ENCODE data around the gene C17orf113. TPM values are rescaled to one million over a fixed set of nuclear protein-coding genes. Genes with fewer than 3 reads are reported as not detected.

C17orf113 gene
- total and polyA plus RNA-seq, 2 of the 13 experiments (the other 11 are each of a cell fraction or from before 2014, with no cell fraction given) = 0.87 to 1.1 TPM

- TF ChIP-seq ZNF143 (CRISPR knock-in tag; IDR thresholded peaks at IDR 0.05) (no peak), RFX5 (IDR thresholded peaks at IDR 0.05; ENCODE audit: low read depth, low read length) (no peak), TEAD2 (CRISPR knock-in tag; IDR thresholded peaks at IDR 0.05) (no peak), ZNF124 (CRISPR knock-in tag; IDR thresholded peaks at IDR 0.05) (peak; percentile 61; the same call in 1 of the 2 replicates), BRD4 (CRISPR knock-in tag; IDR thresholded peaks at IDR 0.05) (no peak)
Observed at GRCh38 chr17:42067371-42068091, 17.1 kb upstream of the C17orf113 start (continued).

- H3K27me3 ChIP-seq (ENCODE audit: control insufficient read depth in 1 of 2, insufficient read depth in 2 of 2, low read length in 2 of 2) = peaks cover 0 to 3% of the 10 kb centered on the region in 2 experiments; a peak in 1 of 5 replicates
- no TSS peak for BruUV-seq (replicated peaks)
- ChIA-PET POLR2A (no interaction called here), CTCF (ENCODE audit: low intra/inter-chr PET ratio, low total read pairs) (no interaction called here)
- intact Hi-C loops (cut with micrococcal nuclease; ENCODE audit: unreplicated experiment) (no loop called here), in situ Hi-C loops (cut with HindIII; ENCODE audit: extremely low pct_ligation_motif_present, low pct_unique_long_range_greater_than_20kb) (loop anchor here (5.0 kb wide), 1 partner anchor 37 kb away; no protein-coding TSS in a partner anchor)
- H3K4me1 ChIP-seq (ENCODE audit: insufficient read depth, low read length) = peaks cover 6% of the 10 kb centered on the region; the same call in 1 of the 2 replicates
- WGBS (ENCODE audit: low lambda C conversion rate) = 50% methylated on average over 2 of the region's 2 CpGs
- no peak overlapping the region for H3K9ac ChIP-seq (ENCODE audit: insufficient read depth, low read depth, low read length)
- no peak overlapping the region for H2AFZ ChIP-seq (ENCODE audit: low read length)
- no peaks in the 10 kb centered on the region for H4K20me1 ChIP-seq (ENCODE audit: insufficient read depth, low read length)
- H3K27ac ChIP-seq (ENCODE audit: extremely low read length, insufficient read depth, low read length) = no peak overlapping the region
- no peaks in the 10 kb centered on the region for H3K79me2 ChIP-seq (ENCODE audit: insufficient read depth, low read length)
- FAIRE-seq (no peak), DNase-seq (ENCODE audit: low spot score) (no peak), ATAC-seq (no peak)
- H3K4me3 ChIP-seq (replicated peaks in 1 of 3; ENCODE audit: insufficient read depth in 1 of 3, low read depth in 2 of 3, low read length in 3 of 3) = no peak overlapping the region
- no peak for TF ChIP-seq ZNF629 (CRISPR knock-in tag; conservative IDR thresholded peaks at IDR 0.05)
- TF ChIP-seq PCBP1 (IDR thresholded peaks at IDR 0.05; ENCODE audit: borderline replicate concordance, low read depth, low read length) = no peak
- TF ChIP-seq NR3C1 (CRISPR knock-in tag; IDR thresholded peaks at IDR 0.05) = no peak
- TF ChIP-seq ZNF446 (CRISPR knock-in tag; IDR thresholded peaks at IDR 0.05) = no peak
- no peak for TF ChIP-seq ZNF83 (CRISPR knock-in tag; IDR thresholded peaks at IDR 0.05; ENCODE audit: borderline replicate concordance)
- TF ChIP-seq GMEB1 (CRISPR knock-in tag; IDR thresholded peaks at IDR 0.05; ENCODE audit: borderline replicate concordance) = no peak
- no peaks in the 10 kb centered on the region for H3K36me3 ChIP-seq (replicated peaks in 1 of 2; ENCODE audit: control insufficient read depth in 1 of 2, insufficient read depth in 2 of 2, low read length in 2 of 2)
- H3K9me3 ChIP-seq (ENCODE audit: low read length) = no peaks in the 10 kb centered on the region
- H3K4me2 ChIP-seq (ENCODE audit: low read depth, low read length) = no peak overlapping the region
Observed at GRCh38 chr17:42065201-42065600, 14.8 kb upstream of the C17orf113 start.

Data from HepG2 (cell line).